Heart left ventricle (tissue), 16 donors: ENCODE measurements around the gene ANKRD39. TPM values are rescaled to one million over a fixed set of nuclear protein-coding genes. Genes with fewer than 3 reads are reported as not detected.

Experiments
- ATAC-seq, 4 donors: fragments of 200-7000 bp; cut with Tn5 transposase; one replicate each; pipeline ENCODE4 v1.9.1; 2020 to 2022; ENCODE audit warnings: moderate library complexity in 4 of 4, mild to moderate bottlenecking in 3 of 4, moderate number of reproducible peaks in 1 of 4
- DNase-seq, 5 donors: peaks; one replicate each; pipeline ENCODE4 v3.0.0-alpha.2; 2020
- H3K27ac ChIP-seq, 12 donors: fragments of 200-600 bp; sonication (generic) in 4 of 12; one replicate each; pipeline versions ENCODE4 v1.5.0 to v1.8.0; 2016 to 2022; ENCODE audit warnings: mild to moderate bottlenecking in 2 of 12
- H3K27me3 ChIP-seq, 9 donors: fragments of 200-600 bp; sonication (generic) in 2 of 9; one replicate each; pipeline versions ENCODE4 v1.5.1 to v1.8.0; 2016 to 2022; ENCODE audit warnings: mild to moderate bottlenecking in 3 of 9
- H3K36me3 ChIP-seq, 9 donors: fragments of 200-600 bp; sonication (generic) in 2 of 9; one replicate each; pipeline versions ENCODE4 v1.5.0 to v1.8.0; 2018 to 2022; ENCODE audit warnings: mild to moderate bottlenecking in 2 of 9
- H3K4me1 ChIP-seq, 12 donors: fragments of 200-600 bp; sonication (generic) in 4 of 12; one replicate each; pipeline versions ENCODE4 v1.5.0 to v1.8.0; 2016 to 2022; ENCODE audit warnings: mild to moderate bottlenecking in 3 of 12
- H3K4me3 ChIP-seq, 12 donors: fragments of 200-600 bp; sonication (generic) in 4 of 12; one replicate each; pipeline versions ENCODE4 v1.5.0 to v1.8.0; 2017 to 2022; ENCODE audit warnings: mild to moderate bottlenecking in 9 of 12, moderate library complexity in 4 of 12
- H3K9me3 ChIP-seq, 12 donors: fragments of 200-600 bp; sonication (generic) in 4 of 12; one replicate each; pipeline versions ENCODE4 v1.5.0 to v1.8.0; 2016 to 2022; ENCODE audit warnings: mild to moderate bottlenecking in 1 of 12
- POLR2A ChIP-seq, 2 donors: fragments of 450-650 bp; IDR thresholded peaks; one replicate each; pipeline ENCODE4 v1.6.1; 2017; ENCODE audit warnings: antibody characterized with exemption in 2 of 2, mild to moderate bottlenecking in 2 of 2, moderate library complexity in 2 of 2
- WGBS, 4 donors: extraction: QIAGEN DNeasy Blood & Tissue Kit in 2 of 4; methylation state at CpG; one replicate each; pipeline versions ENCODE4 v1.1.5 to v1.1.7; 2013 to 2018; 5-methylcytosine and 5-hydroxymethylcytosine counted together
- intact Hi-C, 10 donors: fragments of 100-400 bp; cut with DNase I; formaldehyde crosslinking; loops; one replicate each; pipeline versions ENCODE4 v1.11.1 to v1.14.2; 2022
- polyA plus RNA-seq, 2 donors: library from polyadenylated mRNA; stranded (reverse); fragments of 200-250 nt; gene quantifications; one replicate each; pipeline ENCODE4 v1.2.3, GENCODE V29; 2013
- total RNA-seq, 9 donors: library from RNA; depleted of rRNA in 2 of 9; stranded (reverse); fragments of >200 nt in 2 of 9; fragmentation: NEBNext Ultra II Directional in 3 of 9; extraction: Animal tissue kit (Norgen Biotek cat#: 25700) in 3 of 9; gene quantifications; one replicate each; pipeline versions ENCODE4 v1.1.0 to v1.2.4, GENCODE V29; 2016 to 2023
- TF ChIP-seq, protein P1 (sequence below), 12 donors: fragments of 200-600 bp; sonication (generic) in 4 of 12; IDR thresholded peaks; one replicate each; pipeline versions ENCODE4 v1.5.0 to v1.8.0; 2018 to 2022; ENCODE audit warnings: antibody characterized with exemption in 12 of 12, mild to moderate bottlenecking in 5 of 12
- donor health status: ischemic (EF 13 %, LVEDD 7.1; RV severe dilation, severe dysfunction).
- donor health status: healthy with polysubstance abuse.
- donor health status: DM: no; HTN: yes; CAD: no.
- donor health status: DM: no; HTN: no; CAD: no.
- donor health status: ischemic (EF 25% LVEDD 6.9; RV normal size, moderate dysfunction).
- donor health status: ischemic (EF 25% LVEDD 5.7; RV mildly dilated, moderate dysfunction).
- donor health status: healthy.
- donor health status: DM: yes; HTN: yes; CAD: no.
- donor health status: ischemic (EF 35%, LVEDD 5.7; RV mildly dilated, moderate dysfunction).
- donor health status: nonischemic (EF 11% LVEDD 7.7; RV severe dilation, severe dysfunction).
- donor health status: DM: yes; HTN: yes; CAD: no.
- donor health status: PGD.
- donor health status: ischemic (EF 29% LVEDD 5.4; RV normal size, mild dysfunction).
- donor health status: nonischemic (EF 23%, LVEDD 6.1; RV moderate dilation, normal function).

ANKRD39 gene
- total and polyA plus RNA-seq, 11 donors, result 13.3 to 33.4 (median 17.5) TPM

DNA sequence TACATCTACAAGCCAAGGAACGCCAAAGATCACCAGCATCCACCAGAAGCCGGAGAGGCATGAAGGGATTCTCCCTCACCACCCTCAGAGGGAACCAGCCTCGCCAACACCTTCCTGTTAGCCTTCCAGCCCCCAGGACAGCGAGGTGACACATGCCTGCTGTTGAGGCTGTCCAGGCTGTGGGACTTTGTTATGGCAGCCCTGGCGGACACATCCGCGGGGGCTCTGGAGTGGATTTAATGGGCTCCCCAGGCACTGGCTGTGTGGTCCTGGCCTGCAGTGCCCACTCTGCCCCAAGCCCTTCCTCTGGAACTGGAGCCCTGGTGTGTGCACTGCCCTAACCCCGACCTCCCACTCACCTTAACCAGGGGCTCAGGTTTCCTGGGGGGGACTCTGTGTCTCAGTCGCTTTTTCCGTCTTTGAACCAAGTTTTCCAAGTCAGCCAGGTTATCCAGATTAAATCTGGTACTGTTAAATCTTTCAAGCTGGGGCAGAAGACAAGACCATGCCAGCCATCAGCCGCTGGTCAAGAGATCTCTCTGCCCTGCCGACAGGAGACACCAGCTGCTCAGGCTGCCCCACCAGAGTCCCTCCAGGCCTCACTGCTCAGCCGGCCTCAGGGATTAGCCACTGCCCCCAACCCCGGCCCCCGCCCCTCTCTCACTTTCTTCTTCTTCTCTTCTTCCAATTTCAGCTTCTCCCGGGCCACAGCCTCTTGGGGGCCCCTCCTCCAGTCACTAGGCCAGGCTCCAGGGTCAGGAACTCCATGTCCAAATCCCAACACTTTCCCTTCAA is 15.9 kb downstream of the ANKRD39 start:
- DNase-seq (peak in 1 of 5 donors; percentile 30), ATAC-seq (peak; percentile 8 to 48 (median 28))
- Histone ChIP-seq H3K9me3 (no peaks in the 10 kb centered on the region), H3K4me3 (peak overlapping the region in 8 of 12 donors; percentile 6 to 47 (median 17)), H3K4me1 (peaks cover 0 to 40% (median 11%) of the 10 kb centered on the region in 12 donors), H3K36me3 (peaks cover 0 to 33% (median 19%) of the 10 kb centered on the region in 9 donors), H3K27ac (peak overlapping the region in 9 of 12 donors; percentile 24 to 81 (median 71)), H3K27me3 (no peaks in the 10 kb centered on the region)
- WGBS, 4 donors, result 71 to 73% (median 72%) methylated on average over 14 to 16 of the region's 16 CpGs
- TF ChIP-seq, protein P1, sequence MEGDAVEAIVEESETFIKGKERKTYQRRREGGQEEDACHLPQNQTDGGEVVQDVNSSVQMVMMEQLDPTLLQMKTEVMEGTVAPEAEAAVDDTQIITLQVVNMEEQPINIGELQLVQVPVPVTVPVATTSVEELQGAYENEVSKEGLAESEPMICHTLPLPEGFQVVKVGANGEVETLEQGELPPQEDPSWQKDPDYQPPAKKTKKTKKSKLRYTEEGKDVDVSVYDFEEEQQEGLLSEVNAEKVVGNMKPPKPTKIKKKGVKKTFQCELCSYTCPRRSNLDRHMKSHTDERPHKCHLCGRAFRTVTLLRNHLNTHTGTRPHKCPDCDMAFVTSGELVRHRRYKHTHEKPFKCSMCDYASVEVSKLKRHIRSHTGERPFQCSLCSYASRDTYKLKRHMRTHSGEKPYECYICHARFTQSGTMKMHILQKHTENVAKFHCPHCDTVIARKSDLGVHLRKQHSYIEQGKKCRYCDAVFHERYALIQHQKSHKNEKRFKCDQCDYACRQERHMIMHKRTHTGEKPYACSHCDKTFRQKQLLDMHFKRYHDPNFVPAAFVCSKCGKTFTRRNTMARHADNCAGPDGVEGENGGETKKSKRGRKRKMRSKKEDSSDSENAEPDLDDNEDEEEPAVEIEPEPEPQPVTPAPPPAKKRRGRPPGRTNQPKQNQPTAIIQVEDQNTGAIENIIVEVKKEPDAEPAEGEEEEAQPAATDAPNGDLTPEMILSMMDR (IDR thresholded peaks at IDR 0.05), result no peak
- no peak for TF ChIP-seq POLR2A (IDR thresholded peaks at IDR 0.05)
- intact Hi-C loops, result loop anchor here in 1 of 10 donors (10.0 kb wide), 1 partner anchor 273 kb away; the partner anchor contains the start of gene ANKRD36

DNA sequence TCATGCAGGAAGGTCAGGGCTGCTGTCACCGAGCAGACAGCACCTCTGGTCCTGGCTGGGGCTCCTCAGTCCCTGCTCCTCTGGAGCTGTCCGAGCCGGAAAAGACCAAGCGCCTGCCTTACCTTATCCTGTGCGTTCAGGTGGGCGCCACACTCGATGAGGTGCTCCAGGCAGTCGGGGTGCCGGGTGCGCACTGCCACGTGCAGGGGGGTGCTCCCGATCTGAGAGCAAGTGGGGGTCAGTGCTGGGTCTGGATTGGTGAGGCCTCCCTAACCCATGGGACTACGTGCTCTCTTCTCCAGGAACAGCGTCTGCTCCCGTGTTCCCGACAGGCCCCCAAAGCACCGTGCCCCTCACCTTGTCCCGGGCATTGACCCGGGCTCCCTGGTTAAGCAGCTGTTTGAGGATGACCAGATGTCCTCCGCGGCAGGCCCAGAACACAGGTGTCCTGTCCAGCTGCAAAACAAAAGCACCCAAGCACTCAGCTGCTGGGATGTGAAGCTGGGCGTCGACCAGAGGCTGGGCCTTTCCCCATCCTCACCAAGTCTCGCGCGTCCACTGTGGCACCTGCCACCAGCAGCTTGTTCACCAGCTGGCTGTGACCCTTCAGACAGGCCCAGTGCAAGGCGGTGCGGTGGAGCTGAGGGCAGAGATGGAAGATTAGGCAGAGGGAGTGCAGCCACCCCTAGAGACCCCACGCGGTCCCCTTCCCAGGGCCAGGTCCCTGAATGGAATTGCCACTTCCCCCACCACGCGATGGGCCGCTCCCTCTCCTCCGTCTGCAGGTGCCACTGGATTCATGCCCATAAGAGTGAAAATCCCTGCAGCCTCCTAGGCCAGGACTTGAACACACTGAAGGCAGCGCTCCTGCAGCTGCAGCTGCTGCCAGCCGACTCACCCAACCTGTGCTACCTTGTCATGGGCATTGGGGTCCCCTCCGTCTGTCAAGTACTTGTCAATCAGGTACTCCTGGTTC is 17.7 kb downstream of the ANKRD39 start:
- WGBS, 4 donors, result 85 to 89% (median 88%) methylated on average over 29 to 37 of the region's 37 CpGs
- Histone ChIP-seq H3K27me3 (no peaks in the 10 kb centered on the region), H3K4me3 (peak overlapping the region in 1 of 12 donors; percentile 34), H3K9me3 (no peaks in the 10 kb centered on the region), H3K27ac (no peak overlapping the region), H3K4me1 (peaks cover 0 to 40% (median 11%) of the 10 kb centered on the region in 12 donors), H3K36me3 (peaks cover 0 to 32% (median 15%) of the 10 kb centered on the region in 9 donors)
- intact Hi-C loops, result loop anchor here in 1 of 10 donors (10.0 kb wide), 1 partner anchor 275 kb away; the partner anchor contains the start of gene ANKRD36
- no peak for TF ChIP-seq POLR2A (IDR thresholded peaks at IDR 0.05)
- TF ChIP-seq, protein P1 (IDR thresholded peaks at IDR 0.05), result no peak
- DNase-seq (no peak), ATAC-seq (peak in 1 of 4 donors; percentile 1)

DNA sequence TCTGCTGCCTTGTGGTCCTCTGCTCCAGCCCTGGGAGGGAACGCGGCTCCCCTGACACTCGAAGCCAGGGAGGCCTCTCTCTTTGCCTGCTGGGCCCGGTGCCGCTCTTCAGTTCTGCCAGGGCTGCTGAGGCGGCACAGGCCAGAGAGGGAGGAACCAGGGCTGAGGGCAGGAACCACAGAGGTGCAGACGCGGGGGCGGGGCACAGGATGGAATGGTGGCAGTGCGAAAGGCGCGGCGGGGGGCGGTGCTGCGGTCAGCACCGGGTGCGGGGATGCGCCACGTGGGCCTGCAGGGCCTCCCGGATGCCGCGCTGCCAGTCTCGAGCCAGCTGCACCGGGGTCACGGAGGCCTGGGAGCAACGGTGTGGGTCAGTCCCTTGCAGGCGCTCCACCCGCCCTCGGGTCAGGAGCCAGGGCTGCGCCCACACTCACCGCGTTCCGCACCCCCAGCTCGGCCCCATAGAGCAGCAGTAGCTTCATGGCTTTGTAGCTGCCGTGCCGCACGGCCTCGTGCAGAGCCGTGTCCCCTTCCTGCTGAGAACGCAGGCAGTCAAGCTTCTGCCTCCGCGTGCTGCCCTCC is 18.4 kb downstream of the ANKRD39 start:
- H3K36me3 ChIP-seq, result peaks cover 0 to 40% (median 23%) of the 10 kb centered on the region in 9 donors
- H3K27me3 ChIP-seq, result no peaks in the 10 kb centered on the region
- H3K27ac ChIP-seq, result peak overlapping the region in 1 of 12 donors; percentile 7
- peaks cover 0 to 38% (median 9%) of the 10 kb centered on the region in 12 donors for H3K4me1 ChIP-seq
- intact Hi-C loops, result no loop called here
- TF ChIP-seq POLR2A (IDR thresholded peaks at IDR 0.05), result no peak
- TF ChIP-seq, protein P1 (IDR thresholded peaks at IDR 0.05), result no peak
- DNase-seq (peak in 2 of 5 donors; percentile 53 to 81), ATAC-seq (peak in 1 of 4 donors; percentile 7)
- 36 to 52% (median 42%) methylated on average over 29 to 42 of the region's 42 CpGs for WGBS, 4 donors
- peak overlapping the region in 1 of 12 donors; percentile 34 for H3K4me3 ChIP-seq
- H3K9me3 ChIP-seq, result no peaks in the 10 kb centered on the region
